ENCODE data around the gene PRTG.

The PRTG gene

GRCh38 chr15:55714064-55714463, 28.9 kb downstream of the PRTG start:
- DNase-seq (ENCODE audit: low read depth), result no peak
- TF ChIP-seq, protein P1, sequence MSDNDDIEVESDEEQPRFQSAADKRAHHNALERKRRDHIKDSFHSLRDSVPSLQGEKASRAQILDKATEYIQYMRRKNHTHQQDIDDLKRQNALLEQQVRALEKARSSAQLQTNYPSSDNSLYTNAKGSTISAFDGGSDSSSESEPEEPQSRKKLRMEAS (IDR thresholded peaks at IDR 0.05; ENCODE audit: low read depth, low read length), result no peak
- TF ChIP-seq, protein P2, sequence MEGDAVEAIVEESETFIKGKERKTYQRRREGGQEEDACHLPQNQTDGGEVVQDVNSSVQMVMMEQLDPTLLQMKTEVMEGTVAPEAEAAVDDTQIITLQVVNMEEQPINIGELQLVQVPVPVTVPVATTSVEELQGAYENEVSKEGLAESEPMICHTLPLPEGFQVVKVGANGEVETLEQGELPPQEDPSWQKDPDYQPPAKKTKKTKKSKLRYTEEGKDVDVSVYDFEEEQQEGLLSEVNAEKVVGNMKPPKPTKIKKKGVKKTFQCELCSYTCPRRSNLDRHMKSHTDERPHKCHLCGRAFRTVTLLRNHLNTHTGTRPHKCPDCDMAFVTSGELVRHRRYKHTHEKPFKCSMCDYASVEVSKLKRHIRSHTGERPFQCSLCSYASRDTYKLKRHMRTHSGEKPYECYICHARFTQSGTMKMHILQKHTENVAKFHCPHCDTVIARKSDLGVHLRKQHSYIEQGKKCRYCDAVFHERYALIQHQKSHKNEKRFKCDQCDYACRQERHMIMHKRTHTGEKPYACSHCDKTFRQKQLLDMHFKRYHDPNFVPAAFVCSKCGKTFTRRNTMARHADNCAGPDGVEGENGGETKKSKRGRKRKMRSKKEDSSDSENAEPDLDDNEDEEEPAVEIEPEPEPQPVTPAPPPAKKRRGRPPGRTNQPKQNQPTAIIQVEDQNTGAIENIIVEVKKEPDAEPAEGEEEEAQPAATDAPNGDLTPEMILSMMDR (IDR thresholded peaks at IDR 0.05; ENCODE audit: low read depth, low read length), result no peak
- H3K4me3 ChIP-seq (ENCODE audit: low read depth, low read length), result no peak overlapping the region

GRCh38 chr15:55712363-55712762, 30.6 kb downstream of the PRTG start:
- DNase-seq (ENCODE audit: low read depth), result no peak
- TF ChIP-seq POLR2A (IDR thresholded peaks at IDR 0.05; ENCODE audit: extremely low read depth, insufficient read length), result no peak
- TF ChIP-seq, protein P1 (IDR thresholded peaks at IDR 0.05; ENCODE audit: low read depth, low read length), result no peak
- TF ChIP-seq, protein P2 (IDR thresholded peaks at IDR 0.05; ENCODE audit: low read depth, low read length), result no peak
- TF ChIP-seq MYC (IDR thresholded peaks at IDR 0.05; ENCODE audit: low read depth, low read length), result no peak

GRCh38 chr15:55710286-55710685, 32.7 kb downstream of the PRTG start:
- TF ChIP-seq, protein P1 (IDR thresholded peaks at IDR 0.05; ENCODE audit: low read depth, low read length), result no peak
- TF ChIP-seq, protein P2 (IDR thresholded peaks at IDR 0.05; ENCODE audit: low read depth, low read length), result no peak
- no peak for TF ChIP-seq POLR2A (IDR thresholded peaks at IDR 0.05; ENCODE audit: extremely low read depth, insufficient read length)
- no peak for TF ChIP-seq MYC (IDR thresholded peaks at IDR 0.05; ENCODE audit: low read depth, low read length)
- H3K4me3 ChIP-seq (ENCODE audit: low read depth, low read length), result no peak overlapping the region
- no peak for DNase-seq (ENCODE audit: low read depth)

More at GRCh38 chr15:55712363-55712762, 30.6 kb downstream of the PRTG start:
- H3K4me3 ChIP-seq (ENCODE audit: low read depth, low read length), result no peak overlapping the region

DNA sequence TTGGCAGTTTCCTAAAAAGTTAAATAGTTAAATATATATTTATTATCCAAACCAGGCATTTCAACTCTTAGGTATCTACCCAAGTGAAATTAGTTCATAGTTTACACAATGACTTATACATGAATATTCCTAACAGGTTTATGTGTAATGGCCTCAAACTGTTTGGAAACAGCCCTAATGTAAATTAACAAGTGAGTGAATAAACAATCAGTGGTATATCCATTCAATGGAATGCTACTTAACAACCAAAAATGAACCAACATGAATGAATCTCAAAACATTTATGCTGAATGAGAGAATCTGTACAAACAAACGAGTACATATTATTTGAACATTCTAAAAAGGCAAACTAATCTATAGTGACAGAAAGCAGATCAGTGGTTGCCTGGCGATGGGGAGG, 33.5 kb downstream of the PRTG start:
- no peak for DNase-seq (ENCODE audit: low read depth)
- no peak overlapping the region for H3K4me3 ChIP-seq (ENCODE audit: low read depth, low read length)
- TF ChIP-seq, protein P2 (IDR thresholded peaks at IDR 0.05; ENCODE audit: low read depth, low read length), result no peak
- TF ChIP-seq MYC (IDR thresholded peaks at IDR 0.05; ENCODE audit: low read depth, low read length), result no peak
- TF ChIP-seq POLR2A (IDR thresholded peaks at IDR 0.05; ENCODE audit: extremely low read depth, insufficient read length), result no peak
- TF ChIP-seq, protein P1 (IDR thresholded peaks at IDR 0.05; ENCODE audit: low read depth, low read length), result no peak

GRCh38 chr15:55708720-55709119, 34.2 kb downstream of the PRTG start:
- no peak for TF ChIP-seq POLR2A (IDR thresholded peaks at IDR 0.05; ENCODE audit: extremely low read depth, insufficient read length)
- TF ChIP-seq, protein P1 (IDR thresholded peaks at IDR 0.05; ENCODE audit: low read depth, low read length), result no peak
- no peak for TF ChIP-seq MYC (IDR thresholded peaks at IDR 0.05; ENCODE audit: low read depth, low read length)
- TF ChIP-seq, protein P2 (IDR thresholded peaks at IDR 0.05; ENCODE audit: low read depth, low read length), result no peak
- no peak for DNase-seq (ENCODE audit: low read depth)
- H3K4me3 ChIP-seq (ENCODE audit: low read depth, low read length), result no peak overlapping the region

- no peak for TF ChIP-seq MYC (IDR thresholded peaks at IDR 0.05; ENCODE audit: low read depth, low read length)
- no peak for TF ChIP-seq POLR2A (IDR thresholded peaks at IDR 0.05; ENCODE audit: extremely low read depth, insufficient read length)
- TF ChIP-seq, protein P1 (IDR thresholded peaks at IDR 0.05; ENCODE audit: low read depth, low read length), result no peak
- TF ChIP-seq, protein P2 (IDR thresholded peaks at IDR 0.05; ENCODE audit: low read depth, low read length), result no peak
- H3K4me3 ChIP-seq (ENCODE audit: low read depth, low read length), result no peak overlapping the region
- DNase-seq (ENCODE audit: low read depth), result no peak
Observed at GRCh38 chr15:55707951-55708350, 35.0 kb downstream of the PRTG start.

Data from NB4 (cell line).